SK-N-SH (cell line): ENCODE results near the gene GSG1L.

Source experiments
- CHD2 ChIP-seq: fragments of 150-350 bp; IDR thresholded peaks from 2 replicates; pipeline ENCODE4 v1.6.1; 2018; ENCODE audit warnings: low read length; ENCODE audit not compliant: partially characterized antibody
- CTCF ChIP-seq: fragments of 200-600 bp; sonication (generic); IDR thresholded peaks from 2 replicates; pipeline ENCODE4 v1.6.1; 2017; ENCODE audit warnings: antibody characterized with exemption, mild to moderate bottlenecking, moderate library complexity
- EZH2phosphoT487 ChIP-seq: fragments of 200-600 bp; sonication (generic); IDR thresholded peaks from 2 replicates; pipeline ENCODE4 v1.6.1; 2017; ENCODE audit warnings: low read depth, mixed run types, mild to moderate bottlenecking, antibody characterized with exemption, moderate library complexity, borderline replicate concordance
- JUND ChIP-seq: IDR thresholded peaks from 2 replicates; pipeline ENCODE4 v1.4.0; 2012
- MAX ChIP-seq: IDR thresholded peaks from 2 replicates; pipeline ENCODE4 v1.4.0; 2012; ENCODE audit warnings: low read depth
- MXI1 ChIP-seq: IDR thresholded peaks from 2 replicates; pipeline ENCODE4 v1.6.1; 2012; ENCODE audit warnings: mild to moderate bottlenecking, low read depth, low read length, improper control_type of control experiment
- RAD21 ChIP-seq: IDR thresholded peaks from 2 replicates; pipeline ENCODE4 v1.6.1; 2012; ENCODE audit warnings: mild to moderate bottlenecking, low read length
- RCOR1 ChIP-seq: fragments of 150-350 bp; IDR thresholded peaks from 2 replicates; pipeline ENCODE4 v1.6.1; 2017; ENCODE audit warnings: antibody characterized with exemption, low read length
- SMC3 ChIP-seq: IDR thresholded peaks from 2 replicates; pipeline ENCODE4 v1.6.1; 2012; ENCODE audit warnings: low read depth, low read length, improper control_type of control experiment
- TAF1 ChIP-seq: IDR thresholded peaks from 2 replicates; pipeline ENCODE4 v1.6.1; 2012; ENCODE audit warnings: low read depth, mild to moderate bottlenecking, low read length, moderate library complexity, borderline replicate concordance
- USF2 ChIP-seq: fragments of 150-350 bp; IDR thresholded peaks from 2 replicates; pipeline ENCODE4 v1.6.1; 2017; ENCODE audit warnings: antibody characterized with exemption, low read length, low read depth, borderline replicate concordance

GRCh38 chr16:28087140-28087660 is 23.7 kb upstream of the GSG1L start:
- TF ChIP-seq MAX (no peak), RAD21 (no peak), CTCF (no peak), JUND (no peak), TAF1 (no peak), CHD2 (no peak), EZH2phosphoT487 (no peak), MXI1 (no peak), SMC3 (no peak), USF2 (no peak), RCOR1 (no peak)
